SK-N-MC (cell line): ENCODE data around the gene TRAPPC5.

Source experiments
- EZH2 ChIP-seq: fragments of 200-600 bp; sonication (generic); IDR thresholded peaks from one replicate; pipeline ENCODE4 v1.6.1; 2017; ENCODE audit warnings: antibody characterized with exemption
- FOXP2 ChIP-seq: optimal IDR thresholded peaks from 2 replicates; pipeline ENCODE3; 2011; ENCODE audit warnings: mild to moderate bottlenecking, moderate library complexity; ENCODE audit not compliant: insufficient read depth; ENCODE audit errors: extremely low read length, control extremely low read depth
- POLR2AphosphoS5 ChIP-seq: IDR thresholded peaks from 2 replicates; pipeline ENCODE4 v1.6.1; 2012; ENCODE audit warnings: mild to moderate bottlenecking, low read depth, low read length, borderline replicate concordance

GRCh38 chr19:7737215-7737614 lies 56.6 kb downstream of the TRAPPC5 start:
- TF ChIP-seq POLR2AphosphoS5 (no peak), EZH2 (no peak), FOXP2 (no peak)
